ENCODE results near the gene PLEKHH1. TPM values are rescaled to one million over a fixed set of nuclear protein-coding genes. Genes with fewer than 3 reads are reported as not detected.

PLEKHH1 gene
- total and polyA plus RNA-seq, 2 of the 8 experiments (the other 6 are each of a cell fraction or from before 2014, with no cell fraction given): 28.3 to 33.3 TPM

DNA sequence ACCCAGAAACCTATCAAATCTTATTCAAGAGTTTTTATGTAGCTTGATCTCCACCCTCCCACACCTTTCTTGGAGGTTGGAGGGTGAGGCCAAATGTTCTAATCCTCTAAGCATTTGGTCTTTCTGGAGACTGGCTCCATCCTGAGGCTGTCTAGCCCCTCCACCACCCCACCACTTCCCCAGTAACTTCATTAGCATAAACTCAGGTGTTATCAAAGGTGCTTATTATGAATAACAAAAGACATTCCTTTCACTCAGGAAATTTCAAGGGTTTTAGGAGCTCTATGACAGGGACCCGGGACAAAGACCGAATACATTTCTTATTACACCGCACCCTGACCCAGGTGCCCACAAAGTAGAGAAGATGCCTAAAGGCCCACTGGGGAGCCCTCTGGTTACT, 41.8 kb upstream of the PLEKHH1 start:
- Histone ChIP-seq H3K4ac (replicated peaks; ENCODE audit: insufficient read length, low read depth, low read length) (no peak overlapping the region), H3K18ac (ENCODE audit: extremely low read depth, low read length) (no peak overlapping the region), H3K23me2 (ENCODE audit: low read depth, low read length) (no peaks in the 10 kb centered on the region), H3K27me3 (replicated peaks in 1 of 4; ENCODE audit: control insufficient read depth in 3 of 4, extremely low read depth in 1 of 4, insufficient read depth in 3 of 4, low read length in 3 of 4) (no peaks in the 10 kb centered on the region), H3K4me1 (replicated peaks in 1 of 4; ENCODE audit: control insufficient read depth in 3 of 4, insufficient read depth in 4 of 4, low read length in 3 of 4) (peaks cover 0 to 10% (median 5%) of the 10 kb centered on the region in 4 experiments; a peak in 4 of 7 replicates), H2BK12ac (ENCODE audit: low read depth, low read length) (no peak overlapping the region), H2AK5ac (ENCODE audit: low read depth, low read length) (no peak overlapping the region; the same call in 1 of the 2 replicates), H2BK5ac (ENCODE audit: low read depth, low read length) (peak overlapping the region; percentile 80; the same call in 1 of the 2 replicates), H3K79me2 (ENCODE audit: control insufficient read depth in 1 of 2, insufficient read depth in 2 of 2, low read length in 2 of 2) (no peaks in the 10 kb centered on the region), H3K56ac (replicated peaks; ENCODE audit: insufficient read length, low read depth, low read length) (no peak overlapping the region), H3K14ac (ENCODE audit: insufficient read length) (no peak overlapping the region), H3K9ac (replicated peaks in 1 of 4; ENCODE audit: extremely low read depth in 1 of 4, low read depth in 3 of 4, low read length in 3 of 4) (no peak overlapping the region), H3K4me3 (ENCODE audit: extremely low read depth in 1 of 4, insufficient read depth in 2 of 4, low read depth in 3 of 4, low read length in 4 of 4) (peak overlapping the region in 2 of 4 experiments; percentile 10 to 12; a peak in 2 of 8 replicates), H3K23ac (ENCODE audit: insufficient read length) (no peak overlapping the region), H2BK120ac (replicated peaks; ENCODE audit: low read depth, low read length) (no peak overlapping the region), H4K5ac (ENCODE audit: insufficient read length, low read depth, low read length) (no peak overlapping the region), H4K8ac (ENCODE audit: extremely low read depth, insufficient read depth, low read length) (no peak overlapping the region), H3K36me3 (ENCODE audit: control insufficient read depth in 2 of 4, insufficient read depth in 4 of 4, low read length in 3 of 4) (no peaks in the 10 kb centered on the region), H3K9me3 (ENCODE audit: insufficient read depth in 2 of 2, low read depth in 1 of 2, low read length in 1 of 2) (no peaks in the 10 kb centered on the region), H2BK20ac (ENCODE audit: low read length) (no peak overlapping the region), H3K4me2 (ENCODE audit: insufficient read depth in 1 of 2, low read depth in 2 of 2, low read length in 2 of 2) (peak overlapping the region in 1 of 2 experiments; percentile 35; a peak in 2 of 4 replicates), H4K20me1 (replicated peaks in 1 of 2; ENCODE audit: control insufficient read depth in 1 of 2, insufficient read depth in 2 of 2, low read length in 2 of 2) (no peaks in the 10 kb centered on the region), H4K91ac (replicated peaks; ENCODE audit: insufficient read length, low read length) (no peak overlapping the region), H2BK15ac (ENCODE audit: low read length) (no peak overlapping the region), H3K79me1 (ENCODE audit: low read depth, low read length) (no peaks in the 10 kb centered on the region), H3K27ac (ENCODE audit: low read depth, low read length) (no peak overlapping the region), H2AFZ (ENCODE audit: low read length) (no peak overlapping the region)
- DNase-seq (ENCODE audit: low read depth in 1 of 2, low spot score in 2 of 2): no peak
- TF ChIP-seq ASH2L (IDR thresholded peaks at IDR 0.05; ENCODE audit: low read length) (peak; percentile 24), GABPA (IDR thresholded peaks at IDR 0.05; ENCODE audit: borderline replicate concordance, insufficient read depth, low read length) (no peak)
- ChIA-PET CTCF (ENCODE audit: partially characterized antibody) (interaction anchor here (0.6 to 5.7 kb wide), 13 partner anchors 9 to 171 kb away, joined by 3 to 36 read pairs (median 4); no protein-coding TSS in a partner anchor), POLR2A (ENCODE audit: partially characterized antibody) (interaction anchor here (1.2 to 1.4 kb wide), 2 partner anchors 18 to 50 kb away, joined by 3 to 5 read pairs; no protein-coding TSS in a partner anchor)
- whole genome bisulfite sequencing, 2 experiments (ENCODE audit: extremely low coverage in 1 of 2, insufficient coverage in 1 of 2, insufficient read length in 1 of 2, insufficient replicate concordance in 2 of 2, low coverage in 1 of 2, low lambda C conversion rate in 2 of 2, missing lambda C conversion rate in 1 of 2): 75% methylated on average over 3 of the region's 3 CpGs; no CpG with 5 or more reads in 1 of the 2 experiments
- no peak for FAIRE-seq
